ENCODE measurements around the gene EGFL7. TPM values are rescaled to one million over a fixed set of nuclear protein-coding genes. Genes with fewer than 3 reads are reported as not detected.

EGFL7 gene
- total RNA-seq, 2 donors from 2014 or later, result 86.6 to 138 TPM

GRCh38 chr9:136688274-136689107, 25.8 kb downstream of the EGFL7 start:
- DNase-seq (no peak), ATAC-seq (no peak)
- intact Hi-C loops (cut with DNase I), result no loop called here

GRCh38 chr9:136689108-136689460, 26.4 kb downstream of the EGFL7 start:
- DNase-seq (no peak), ATAC-seq (no peak)
- intact Hi-C loops (cut with DNase I), result no loop called here

GRCh38 chr9:136690104-136690805, 27.5 kb downstream of the EGFL7 start:
- peak; percentile 84 for DNase-seq
- intact Hi-C loops (cut with DNase I), result loop anchor here (5.0 to 10.0 kb wide), 2 partner anchors 43 to 45 kb away; no protein-coding TSS in a partner anchor
- ATAC-seq, result peak; percentile 31 to 35

GRCh38 chr9:136690806-136691261, 28.1 kb downstream of the EGFL7 start:
- ATAC-seq (peak; percentile 15 to 31), DNase-seq (peak; percentile 71)
- intact Hi-C loops (cut with DNase I), result loop anchor here (5.0 to 10.0 kb wide), 2 partner anchors 44 to 46 kb away; no protein-coding TSS in a partner anchor

- intact Hi-C loops (cut with DNase I), result loop anchor here (5.0 to 10.0 kb wide), 2 partner anchors 44 to 47 kb away; no protein-coding TSS in a partner anchor
- ATAC-seq (peak in 1 of 2 donors; percentile 2), DNase-seq (no peak)
Observed at GRCh38 chr9:136691316-136692184, 28.8 kb downstream of the EGFL7 start.

GRCh38 chr9:136692185-136693134, 29.7 kb downstream of the EGFL7 start:
- no peak for DNase-seq
- intact Hi-C loops (cut with DNase I), result loop anchor here (5.0 to 10.0 kb wide), 2 partner anchors 45 to 48 kb away; no protein-coding TSS in a partner anchor
- ATAC-seq, result no peak

GRCh38 chr9:136693135-136693489, 30.4 kb downstream of the EGFL7 start:
- no peak for DNase-seq
- intact Hi-C loops (cut with DNase I), result loop anchor here (5.0 to 10.0 kb wide), 2 partner anchors 46 to 48 kb away; no protein-coding TSS in a partner anchor
- ATAC-seq, result no peak

GRCh38 chr9:136693490-136694162, 30.9 kb downstream of the EGFL7 start:
- ATAC-seq, result peak in 1 of 2 donors; percentile 37
- intact Hi-C loops (cut with DNase I), result loop anchor here (5.0 to 10.0 kb wide), 2 partner anchors 46 to 49 kb away; no protein-coding TSS in a partner anchor
- no peak for DNase-seq

GRCh38 chr9:136694163-136694871, 31.6 kb downstream of the EGFL7 start:
- peak; percentile 72 for DNase-seq
- peak; percentile 35 to 60 for ATAC-seq
- intact Hi-C loops (cut with DNase I), result loop anchor here (5.0 to 10.0 kb wide), 2 partner anchors 47 to 50 kb away; no protein-coding TSS in a partner anchor

- ATAC-seq, result no peak
- intact Hi-C loops (cut with DNase I), result loop anchor here (5.0 to 10.0 kb wide), 2 partner anchors 48 to 50 kb away; no protein-coding TSS in a partner anchor
Observed at GRCh38 chr9:136694872-136695247, 32.1 kb downstream of the EGFL7 start.

GRCh38 chr9:136695435-136695895, 32.7 kb downstream of the EGFL7 start:
- peak in 1 of 2 donors; percentile 14 for ATAC-seq
- no peak for DNase-seq
- intact Hi-C loops (cut with DNase I), result loop anchor here in 1 of 2 donors (10.0 kb wide), 1 partner anchor 51 kb away; no protein-coding TSS in a partner anchor

More at GRCh38 chr9:136694872-136695247, 32.1 kb downstream of the EGFL7 start:
- no peak for DNase-seq

GRCh38 chr9:136695955-136696354, 33.2 kb downstream of the EGFL7 start:
- DNase-seq (peak; percentile 27), ATAC-seq (no peak)

GRCh38 chr9:136696502-136696901, 33.8 kb downstream of the EGFL7 start:
- no peak for DNase-seq
- no peak for ATAC-seq
- intact Hi-C loops (cut with DNase I), result loop anchor here in 1 of 2 donors (10.0 kb wide), 1 partner anchor 52 kb away; no protein-coding TSS in a partner anchor

More at GRCh38 chr9:136695955-136696354, 33.2 kb downstream of the EGFL7 start:
- intact Hi-C loops (cut with DNase I), result loop anchor here in 1 of 2 donors (10.0 kb wide), 1 partner anchor 51 kb away; no protein-coding TSS in a partner anchor

- intact Hi-C loops (cut with DNase I), result loop anchor here in 1 of 2 donors (10.0 kb wide), 1 partner anchor 52 kb away; no protein-coding TSS in a partner anchor
- DNase-seq (no peak), ATAC-seq (no peak)
Observed at GRCh38 chr9:136697146-136697820, 34.6 kb downstream of the EGFL7 start.

- DNase-seq (no peak), ATAC-seq (peak in 1 of 2 donors; percentile 19)
- intact Hi-C loops (cut with DNase I), result loop anchor here in 1 of 2 donors (10.0 kb wide), 1 partner anchor 53 kb away; no protein-coding TSS in a partner anchor
Observed at GRCh38 chr9:136697821-136698526, 35.3 kb downstream of the EGFL7 start.

Measured in left cardiac atrium (tissue), 4 donors.